HG02763 (cell line): Measurements from ENCODE around the gene GOLPH3L.
A peak's percentile ranks its signal among the peaks of the same experiment; 100 is the strongest.
"Not testable (repeated sequence)": the region's sequence is repeated elsewhere in the genome, so short reads cannot be mapped to it uniquely, and the experiment has no call there.

Experiments used
- ATAC-seq: cut with Tn5 transposase; IDR thresholded peaks from one replicate; pipeline ENCODE4 v1.9.1; 2021; ENCODE audit warnings: mild to moderate bottlenecking, moderate library complexity; ENCODE audit not compliant: unreplicated experiment

GOLPH3L gene

GRCh38 chr1:150660584-150660983 is 36.4 kb downstream of the GOLPH3L start:
- ATAC-seq: no peak

GRCh38 chr1:150657064-150657463 is 39.9 kb downstream of the GOLPH3L start:
- not testable (repeated sequence) for ATAC-seq

DNA sequence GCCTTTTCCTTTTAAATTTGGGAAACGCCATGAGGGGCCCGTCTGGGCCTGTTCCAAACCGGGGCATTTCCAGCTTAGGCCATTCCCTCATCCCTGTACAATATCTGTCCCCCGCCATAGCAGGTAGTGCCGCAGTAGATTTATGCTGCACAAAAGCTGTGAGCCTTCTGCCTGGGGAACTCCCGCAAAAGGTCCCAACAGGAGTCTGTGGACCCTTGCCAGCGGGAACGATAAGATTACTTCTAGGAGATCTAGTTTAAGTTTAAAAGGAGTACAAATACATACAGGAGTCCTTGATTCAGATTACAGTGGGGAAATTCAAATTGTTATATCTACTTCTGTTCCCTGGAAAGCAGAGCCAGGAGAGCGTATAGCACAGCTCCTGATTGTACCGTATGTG is 42.3 kb downstream of the GOLPH3L start:
- not testable (repeated sequence) for ATAC-seq

DNA sequence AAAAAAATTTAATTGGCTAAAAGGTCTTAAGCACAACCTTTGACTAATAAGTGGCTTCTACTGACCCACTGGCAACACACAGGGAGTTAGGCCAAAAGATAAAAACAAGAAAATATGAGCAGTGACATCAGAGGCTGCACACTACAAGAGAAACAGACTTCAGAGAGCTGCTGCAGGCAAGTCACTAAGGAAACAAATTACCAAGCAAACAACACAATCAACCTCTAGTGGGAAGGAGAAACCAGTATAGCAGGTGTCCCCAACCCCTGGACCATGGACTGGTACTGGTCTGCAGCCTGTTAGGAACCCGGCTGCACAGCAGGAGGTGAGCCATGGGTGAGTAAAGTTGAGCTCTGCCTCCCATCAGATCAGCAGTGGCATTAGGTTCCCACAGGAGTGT is 46.8 kb downstream of the GOLPH3L start:
- ATAC-seq: no peak

- no peak for ATAC-seq
These were observed 47.4 kb downstream of the GOLPH3L start for GRCh38 chr1:150649441-150650075.

- no peak for ATAC-seq
These were observed 54.7 kb downstream of the GOLPH3L start for GRCh38 chr1:150642296-150642695.

DNA sequence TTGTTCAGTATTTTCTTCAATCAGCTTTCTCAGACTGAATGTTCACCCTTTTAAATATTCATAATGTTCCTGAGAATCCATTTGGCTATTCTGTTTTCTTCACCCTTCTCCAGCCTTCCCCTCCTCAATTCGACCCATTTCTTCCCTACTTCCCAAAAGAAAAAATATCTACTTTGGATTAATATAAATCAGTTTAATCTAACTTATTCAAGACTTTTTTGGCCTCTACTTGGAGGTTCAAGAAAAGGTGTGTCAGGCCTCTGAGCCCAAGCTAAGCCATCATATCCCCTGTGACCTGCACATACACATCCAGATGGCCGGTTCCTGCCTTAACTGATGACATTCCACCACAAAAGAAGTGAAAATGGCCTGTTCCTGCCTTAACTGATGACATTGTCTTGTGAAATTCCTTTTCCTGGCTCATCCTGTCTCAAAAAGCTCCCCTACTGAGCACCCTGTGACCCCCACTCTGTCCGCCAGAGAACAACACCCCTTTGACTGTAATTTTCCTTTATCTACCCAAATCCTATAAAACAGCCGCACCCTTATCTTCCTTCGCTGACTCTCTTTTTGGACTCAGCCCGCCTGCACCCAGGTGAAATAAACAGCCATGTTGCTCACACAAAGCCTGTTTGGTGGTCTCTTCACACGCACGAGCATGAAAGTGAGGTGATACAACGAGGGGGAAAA is 55.7 kb downstream of the GOLPH3L start:
- ATAC-seq: not testable (repeated sequence)

DNA sequence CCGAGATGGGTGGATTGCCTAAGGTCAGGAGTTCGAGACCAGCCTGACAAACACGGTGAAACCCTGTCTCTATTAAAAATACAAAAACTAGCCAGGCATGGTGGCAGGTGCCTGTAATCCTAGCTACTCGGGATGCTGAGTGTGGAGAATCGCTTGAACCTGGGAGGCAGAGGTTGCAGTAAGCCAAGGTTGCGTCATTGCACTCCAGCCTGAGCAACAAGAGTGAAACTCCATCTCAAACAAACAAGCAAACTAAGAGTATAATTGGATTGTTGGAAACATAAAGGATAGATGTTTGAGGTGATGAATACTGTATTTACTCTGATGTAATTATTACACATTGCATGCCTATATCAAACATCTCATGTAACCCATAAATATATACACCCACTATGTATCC is 58.5 kb downstream of the GOLPH3L start:
- not testable (repeated sequence) for ATAC-seq

DNA sequence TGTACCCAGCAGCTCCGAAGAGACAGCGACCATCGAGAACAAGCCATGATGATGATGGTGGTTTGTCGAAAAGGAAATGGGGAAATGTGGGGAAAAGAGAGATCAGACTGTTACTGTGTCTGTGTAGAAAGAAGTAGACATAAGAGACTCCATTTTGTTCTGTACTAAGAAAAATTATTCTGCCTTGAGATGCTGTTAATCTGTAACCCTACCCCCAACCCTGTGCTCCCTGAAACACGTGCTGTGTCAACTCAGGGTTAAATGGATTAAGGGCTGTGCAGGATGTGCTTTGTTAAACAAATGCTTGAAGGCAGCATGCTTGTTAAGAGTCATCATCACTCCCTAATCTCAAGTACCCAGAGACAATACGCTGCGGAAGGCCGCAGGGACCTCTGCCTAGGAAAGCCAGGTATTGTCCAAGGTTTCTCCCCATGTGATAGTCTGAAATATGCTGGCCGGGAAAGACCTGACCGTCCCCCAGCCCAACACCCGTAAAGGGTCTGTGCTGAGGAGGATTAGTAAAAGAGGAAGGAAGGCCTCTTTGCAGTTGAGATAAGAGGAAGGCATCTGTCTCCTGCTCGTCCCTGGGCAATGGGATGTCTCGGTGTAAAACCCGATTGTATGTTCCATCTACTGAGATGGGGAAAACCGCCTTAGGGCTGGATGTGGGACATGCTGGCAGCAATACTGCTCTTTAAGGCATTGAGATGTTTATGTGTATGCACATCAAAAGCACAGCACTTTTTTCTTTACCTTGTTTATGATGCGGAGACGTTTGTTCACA is 61.9 kb downstream of the GOLPH3L start:
- not testable (repeated sequence) for ATAC-seq

DNA sequence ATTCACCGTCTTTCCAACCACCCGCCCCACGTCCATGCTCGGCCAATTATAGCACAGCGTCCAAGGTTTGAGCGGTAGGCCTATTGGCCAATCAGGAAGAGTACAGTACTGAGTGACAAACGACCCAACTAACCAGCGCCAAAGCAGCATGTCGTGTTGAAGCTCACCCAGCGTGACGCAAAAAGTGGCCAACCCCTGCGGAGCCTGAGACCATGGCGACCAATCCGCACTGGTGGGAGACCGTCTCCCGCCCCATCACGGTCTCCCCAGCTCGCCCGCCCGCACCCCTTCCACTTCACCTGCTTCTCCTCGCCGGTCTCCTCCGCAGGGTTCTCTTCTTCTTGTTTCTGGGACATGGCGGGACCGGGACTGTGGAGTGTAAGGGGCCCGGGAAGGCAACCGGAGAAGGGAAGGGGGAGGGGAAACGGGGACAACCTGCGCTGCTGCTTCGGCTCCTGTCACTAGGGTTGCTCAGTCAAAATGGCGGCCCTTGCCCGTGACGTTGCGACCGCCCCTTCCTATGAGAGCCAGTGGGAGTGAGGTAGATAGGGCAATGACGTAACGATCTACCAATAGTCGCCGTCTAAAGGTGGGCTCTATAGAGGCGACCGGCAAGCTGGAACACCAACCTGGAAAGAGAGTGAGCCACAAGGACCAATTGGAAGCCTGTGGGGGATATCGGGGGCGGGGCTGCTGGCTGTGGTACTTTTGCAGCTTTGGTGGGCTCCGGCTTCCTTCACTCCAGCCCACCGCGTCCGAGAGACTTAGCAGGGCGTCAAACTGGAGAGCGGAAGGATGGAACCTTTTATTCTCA is 67.6 kb downstream of the GOLPH3L start, which contains the start of gene ENSA:
TSS of gene ENSA (minus strand) at position 498 of the 814 bp plus-strand sequence. CDS start at position 356, 142 bp downstream.
- ATAC-seq: peak; percentile 91

GRCh38 chr1:150628766-150629114 is 68.2 kb downstream of the GOLPH3L start:
- no peak for ATAC-seq

DNA sequence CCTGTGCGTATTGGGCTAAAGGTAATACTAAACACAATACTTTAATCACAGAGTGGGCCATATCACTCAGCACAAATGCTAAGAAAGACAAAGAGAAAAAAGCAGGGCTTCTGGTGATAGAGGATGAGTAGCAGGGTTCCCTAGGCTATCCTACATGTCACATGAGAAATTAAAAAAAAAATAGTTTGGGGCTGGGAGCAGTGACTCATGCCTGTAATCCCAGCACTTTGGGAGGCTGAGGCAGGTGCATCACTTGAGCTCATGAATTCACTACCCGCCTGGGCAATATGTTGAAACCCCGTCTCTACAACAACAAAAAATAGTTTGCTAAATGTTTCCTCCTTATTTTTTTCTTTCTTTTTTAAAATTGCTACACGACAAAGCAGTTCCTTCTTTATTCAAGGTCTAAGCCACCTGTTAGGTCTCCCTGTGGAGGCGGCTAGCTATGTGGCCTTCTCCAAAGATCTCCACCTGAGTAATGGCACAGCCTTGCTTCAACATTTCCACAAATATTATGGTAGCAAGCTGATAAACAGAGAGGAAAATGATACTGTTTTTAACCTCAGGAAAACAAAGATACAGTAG is 69.0 kb downstream of the GOLPH3L start:
- ATAC-seq: no peak

DNA sequence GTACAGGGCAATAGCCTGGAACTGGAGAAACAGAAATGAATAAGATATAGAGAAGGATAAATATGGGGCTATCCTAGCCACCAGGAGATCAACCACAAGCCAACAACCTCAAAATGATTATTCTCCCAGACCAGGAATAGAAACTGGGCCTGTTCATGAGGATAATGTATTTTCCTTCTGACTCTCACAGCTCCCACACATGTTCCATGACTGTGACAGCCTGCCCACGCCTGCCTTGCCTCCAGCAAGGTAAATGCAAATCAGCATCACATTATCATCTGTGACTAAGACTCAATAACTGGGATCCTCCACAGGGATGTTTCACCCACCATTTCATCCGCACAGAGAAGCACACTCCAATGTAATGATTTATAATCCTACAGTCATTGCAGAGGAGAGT is 70.8 kb downstream of the GOLPH3L start:
- ATAC-seq: no peak

DNA sequence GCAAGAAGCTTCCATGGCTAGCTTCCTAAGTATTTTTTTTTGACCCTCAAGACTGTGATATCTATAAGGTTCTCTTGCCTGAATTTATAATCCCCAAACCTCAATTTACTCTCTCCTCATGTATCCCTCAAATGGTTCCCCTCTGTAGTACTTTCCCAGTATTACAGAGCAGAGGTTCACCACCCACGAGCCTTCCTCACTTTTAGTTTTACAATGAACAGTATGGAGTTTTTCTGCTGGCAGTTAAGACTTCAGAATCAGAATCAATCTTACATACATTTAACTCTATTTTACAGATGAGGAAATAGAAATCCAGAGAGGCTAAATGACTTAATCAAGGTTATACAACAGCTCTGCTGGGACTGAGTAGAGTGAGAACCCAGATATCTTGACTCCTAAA is 72.4 kb downstream of the GOLPH3L start:
- not testable (repeated sequence) for ATAC-seq

DNA sequence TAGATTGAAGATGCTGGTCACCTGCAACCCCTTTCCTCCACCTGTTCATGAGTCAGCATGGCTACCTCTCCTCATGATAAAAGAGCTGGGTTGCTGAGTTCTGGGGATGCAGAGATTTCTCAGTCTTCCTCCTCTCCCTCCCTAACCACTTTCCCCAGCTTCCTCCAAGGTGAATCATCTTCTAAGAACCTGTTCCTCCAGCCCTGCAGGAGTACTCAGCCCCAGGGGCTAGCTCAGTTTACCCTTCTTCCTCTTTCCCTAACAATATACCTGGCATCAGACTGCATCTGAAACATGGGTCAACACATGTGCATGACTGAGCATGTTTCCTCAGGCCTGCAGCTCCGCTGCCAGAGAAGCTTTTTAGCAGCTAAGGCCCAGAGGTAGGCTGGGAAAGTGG is 72.8 kb downstream of the GOLPH3L start:
- ATAC-seq: not testable (repeated sequence)

DNA sequence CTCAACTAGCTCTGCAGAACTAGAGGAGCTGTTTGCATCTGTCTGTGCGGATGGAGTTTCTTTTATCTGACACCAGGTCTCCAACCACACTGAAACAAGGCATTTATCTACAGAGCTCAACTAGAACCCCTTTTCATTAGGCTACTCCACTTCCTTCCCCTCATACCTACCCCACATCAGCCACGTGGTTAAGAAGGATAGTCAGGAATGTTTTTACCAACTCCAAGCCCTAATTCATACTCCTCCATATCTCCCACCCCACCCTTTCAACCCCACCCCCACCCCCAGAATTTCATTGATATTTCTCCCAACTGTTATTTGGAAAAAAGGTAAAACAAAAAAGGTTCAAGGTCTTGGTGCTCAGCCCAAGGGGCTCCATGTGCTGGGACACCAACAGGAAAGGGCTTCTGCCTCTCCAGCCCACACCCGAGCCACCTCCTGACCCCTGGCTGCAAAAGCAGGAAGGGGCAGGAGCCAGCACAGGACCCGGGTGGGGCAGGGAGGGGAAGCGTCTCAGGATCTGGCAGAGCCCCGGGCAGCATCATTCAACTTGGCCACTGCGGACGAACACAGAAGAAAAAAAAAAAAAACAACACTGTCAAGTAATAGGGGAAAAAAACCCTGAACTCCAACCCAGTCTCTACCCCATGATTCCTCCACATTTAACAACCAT is 74.5 kb downstream of the GOLPH3L start:
- no peak for ATAC-seq

GRCh38 chr1:150621497-150622302 is 75.3 kb downstream of the GOLPH3L start:
- no peak for ATAC-seq

- no peak for ATAC-seq
These were observed 76.0 kb downstream of the GOLPH3L start for GRCh38 chr1:150620919-150621318.
